ENCODE results near the gene CDC5L. TPM values are rescaled to one million over a fixed set of nuclear protein-coding genes. Genes with fewer than 3 reads are reported as not detected.

CDC5L gene
- total and polyA plus RNA-seq, 3 donors from 2014 or later: 19.7 to 20.5 (median 20.3) TPM

Small RNA genes lying within 50 kb of the gene (microRNA-seq; reads per million reads assigned to microRNA genes)
- 0 reads per million in 2 donors for gene MIR4642 (ENCODE audit: borderline number of aligned reads in 2 of 2, borderline replicate concordance in 1 of 2)

Small RNA genes lying within 50 kb of the gene (small RNA-seq; reads per million reads assigned to genes)
- 0 reads per million in 2 donors for gene MIR4642

Other genes with a start within 250 kb of the CDC5L start
- gene CAPN11, start 228.9 kb upstream of the CDC5L start, total RNA-seq: 10 to 100 TPM; 20.5 to 23.5 TPM
- 115 TPM for gene CAPN11, start 228.9 kb upstream of the CDC5L start, polyA plus RNA-seq (ENCODE audit: insufficient read depth, low read depth, low replicate concordance)
- gene MYMX, start 170.8 kb upstream of the CDC5L start, total RNA-seq: under 1 TPM in 1 of 2 donors, not detected in 1; 0.87 TPM
- 0.73 TPM for gene MYMX, start 170.8 kb upstream of the CDC5L start, polyA plus RNA-seq (ENCODE audit: insufficient read depth, low read depth, low replicate concordance)
- gene SLC29A1, start 164.1 kb upstream of the CDC5L start, total RNA-seq: 10 to 100 TPM; 51.3 to 70.0 TPM
- 41.2 TPM for gene SLC29A1, start 164.1 kb upstream of the CDC5L start, polyA plus RNA-seq (ENCODE audit: insufficient read depth, low read depth, low replicate concordance)
- 100 to 1,000 TPM; 480 to 610 TPM for gene HSP90AB1, start 140.6 kb upstream of the CDC5L start, total RNA-seq
- 602 TPM for gene HSP90AB1, start 140.6 kb upstream of the CDC5L start, polyA plus RNA-seq (ENCODE audit: insufficient read depth, low read depth, low replicate concordance)
- gene SLC35B2, start 130.2 kb upstream of the CDC5L start, total RNA-seq: 10 to 100 TPM; 42.4 to 49.8 TPM
- gene SLC35B2, start 130.2 kb upstream of the CDC5L start, polyA plus RNA-seq (ENCODE audit: insufficient read depth, low read depth, low replicate concordance): 32.1 TPM
- 10 to 100 TPM; 18.3 to 29.2 TPM for gene NFKBIE, start 122.2 kb upstream of the CDC5L start, total RNA-seq
- 13.1 TPM for gene NFKBIE, start 122.2 kb upstream of the CDC5L start, polyA plus RNA-seq (ENCODE audit: insufficient read depth, low read depth, low replicate concordance)
- 1 to 10 TPM; 1.6 to 2.8 TPM for gene TMEM151B, start 117.3 kb upstream of the CDC5L start, total RNA-seq
- gene TMEM151B, start 117.3 kb upstream of the CDC5L start, polyA plus RNA-seq (ENCODE audit: insufficient read depth, low read depth, low replicate concordance): 1.3 TPM
- gene AARS2, start 74.4 kb upstream of the CDC5L start, total RNA-seq: 10 to 100 TPM; 13.4 to 14.6 TPM
- gene AARS2, start 74.4 kb upstream of the CDC5L start, polyA plus RNA-seq (ENCODE audit: insufficient read depth, low read depth, low replicate concordance): 6.2 TPM
- gene SPATS1, start 45.1 kb upstream of the CDC5L start, total RNA-seq: 10 to 100 TPM; 10.7 to 13.1 TPM
- gene SPATS1, start 45.1 kb upstream of the CDC5L start, polyA plus RNA-seq (ENCODE audit: insufficient read depth, low read depth, low replicate concordance): 51.7 TPM